BE2C (cell line): ENCODE measurements around the gene TRUB2.

ENCODE experiments used
- DNase-seq: peaks from one replicate; pipeline ENCODE4 v3.0.0-alpha.2; 2020
- H3K27me3 ChIP-seq: fragments of 250-450 bp; sonication (Bioruptor Pico); 2 replicates; pipeline ENCODE4 v1.5.1; 2020; ENCODE audit warnings: mild to moderate bottlenecking
- H3K36me3 ChIP-seq: fragments of 250-450 bp; sonication (Bioruptor Pico); 2 replicates; pipeline ENCODE4 v1.5.1; 2020; ENCODE audit warnings: mild to moderate bottlenecking
- H3K4me1 ChIP-seq: fragments of 250-450 bp; sonication (Bioruptor Pico); 2 replicates; pipeline ENCODE4 v1.5.1; 2020
- H3K4me3 ChIP-seq: 2 replicates; pipeline ENCODE4 v1.5.1; 2011; ENCODE audit warnings: low read depth, low read length
- H3K9me3 ChIP-seq: fragments of 250-450 bp; sonication (Bioruptor Pico); 2 replicates; pipeline ENCODE4 v1.5.1; 2020
- CTCF ChIP-seq: IDR thresholded peaks from 2 replicates; pipeline ENCODE4 v1.5.1; 2012; ENCODE audit warnings: mild to moderate bottlenecking, low read depth, low read length

Gene TRUB2

GRCh38 chr9:128276574-128277270, 45.5 kb downstream of the TRUB2 start:
- H3K4me1 ChIP-seq = no peaks in the 10 kb centered on the region
- peak; percentile 39 for DNase-seq
- no peaks in the 10 kb centered on the region for H3K9me3 ChIP-seq
- H3K27me3 ChIP-seq = no peaks in the 10 kb centered on the region
- peak overlapping the region; percentile 90 for H3K4me3 ChIP-seq
- no peaks in the 10 kb centered on the region for H3K36me3 ChIP-seq
- TF ChIP-seq CTCF = no peak

GRCh38 chr9:128276008-128276573, 46.2 kb downstream of the TRUB2 start, which contains the start of gene SWI5:
Gene SWI5, plus strand, starts transcription at chr9:128276276.
- no peak for TF ChIP-seq CTCF
- Histone ChIP-seq H3K4me3 (peak within 1 kb of the TSS; percentile 90), H3K9me3 (no peaks in the 10 kb centered on the region), H3K4me1 (no peaks in the 10 kb centered on the region), H3K27me3 (no peaks in the 10 kb centered on the region), H3K36me3 (no peaks in the 10 kb centered on the region)
- DNase-seq = peak; percentile 100

GRCh38 chr9:128275198-128276007, 46.8 kb downstream of the TRUB2 start, which contains the start of gene GOLGA2:
Gene GOLGA2, minus strand, starts transcription at chr9:128276007. Its CDS starts 31 bp downstream, at chr9:128275976.
- peak within 1 kb of the TSS; percentile 90 for H3K4me3 ChIP-seq
- H3K9me3 ChIP-seq = no peaks in the 10 kb centered on the region
- no peaks in the 10 kb centered on the region for H3K27me3 ChIP-seq
- no peaks in the 10 kb centered on the region for H3K4me1 ChIP-seq
- TF ChIP-seq CTCF = no peak
- H3K36me3 ChIP-seq = no peaks in the 10 kb centered on the region
- peak; percentile 34 for DNase-seq

GRCh38 chr9:128274245-128274644, 48.0 kb downstream of the TRUB2 start:
- no peak for TF ChIP-seq CTCF
- Histone ChIP-seq H3K9me3 (no peaks in the 10 kb centered on the region), H3K4me3 (no peak overlapping the region), H3K36me3 (no peaks in the 10 kb centered on the region), H3K27me3 (no peaks in the 10 kb centered on the region), H3K4me1 (no peaks in the 10 kb centered on the region)
- DNase-seq = no peak

GRCh38 chr9:128271512-128271911, 50.7 kb downstream of the TRUB2 start:
- no peaks in the 10 kb centered on the region for H3K9me3 ChIP-seq
- H3K27me3 ChIP-seq = no peaks in the 10 kb centered on the region
- no peaks in the 10 kb centered on the region for H3K36me3 ChIP-seq

More at GRCh38 chr9:128271512-128271911, 50.7 kb downstream of the TRUB2 start:
- H3K4me1 ChIP-seq = no peaks in the 10 kb centered on the region
- DNase-seq = no peak
- no peak for TF ChIP-seq CTCF
- no peak overlapping the region for H3K4me3 ChIP-seq
